GM12878 (cell line): ENCODE results near the gene VSIG10L2. TPM values are rescaled to one million over a fixed set of nuclear protein-coding genes. Genes with fewer than 3 reads are reported as not detected.

ENCODE experiments used
- ATAC-seq: fragments of 200-7000 bp; cut with Tn5 transposase; 3 replicates; pipeline ENCODE4 v1.9.1; 2020; ENCODE audit warnings: mild to moderate bottlenecking, moderate library complexity
- BruUV-seq: library from RNA; stranded (reverse); fragments of 400-500 nt; replicated peaks from 2 replicates; lab custom pipeline; 2021; lab: Mats Ljungman, UMichigan
- CTCF ChIA-PET: fragments of 300-600 bp; sonication (Branson Sonifier 250); formaldehyde crosslinking; extraction: SDS; loops from one replicate; lab custom pipeline; 2021; ENCODE audit warnings: inconsistent platforms; lab: Yijun Ruan, JAX
- POLR2A ChIA-PET: fragments of 350-600 bp; formaldehyde crosslinking; extraction: SDS; loops from one replicate; lab custom pipeline; 2021; ENCODE audit warnings: inconsistent platforms; lab: Charles Lee
- RAD21 ChIA-PET: fragments of 300-600 bp; sonication (Branson Sonifier 250); formaldehyde crosslinking; loops from one replicate; lab custom pipeline; 2023; ENCODE audit warnings: antibody characterized with exemption; ENCODE audit not compliant: unreplicated experiment; lab: Charles Lee
- SMC1A ChIA-PET: fragments of 300-600 bp; sonication (Branson Sonifier 250); formaldehyde crosslinking; loops from one replicate; lab custom pipeline; 2023; ENCODE audit not compliant: unreplicated experiment, uncharacterized antibody; lab: Charles Lee
- DNase-seq: peaks from one replicate; pipeline ENCODE4 v3.0.0-alpha.2; 2011; ENCODE audit warnings: low read depth, low spot score
- FAIRE-seq: peaks from 3 replicates; lab custom pipeline; 2011; peaks lifted over from hg19 to GRCh38; lab: Jason Lieb, UNC
- H2AFZ ChIP-seq: 2 replicates; pipeline ENCODE4 v1.6.0; 2011; ENCODE audit warnings: low read depth, low read length, control low read depth; ENCODE audit not compliant: control insufficient read depth
- H3K27ac ChIP-seq: 2 replicates; pipeline ENCODE4 v1.5.1; 2011; ENCODE audit warnings: control low read depth; ENCODE audit not compliant: control insufficient read depth, insufficient read depth
- H3K27me3 ChIP-seq, 2 experiments: replicated peaks in 1 of 2; 2 replicates each; pipeline versions ENCODE4 v1.6.0 to v1.6.1; 2011; ENCODE audit warnings: low read length in 1 of 2; ENCODE audit not compliant: control insufficient read depth in 2 of 2, insufficient read depth in 2 of 2
- H3K36me3 ChIP-seq, 2 experiments: 2 replicates each; pipeline ENCODE4 v1.5.1; 2011; ENCODE audit warnings: low read length in 1 of 2; ENCODE audit not compliant: control insufficient read depth in 2 of 2, insufficient read depth in 2 of 2
- H3K4me1 ChIP-seq: 2 replicates; pipeline ENCODE4 v1.6.1; 2011; ENCODE audit warnings: mild to moderate bottlenecking, low read length, moderate library complexity, mixed read lengths; ENCODE audit not compliant: control insufficient read depth, insufficient read depth
- H3K4me2 ChIP-seq: 2 replicates; pipeline ENCODE4 v1.6.0; 2011; ENCODE audit warnings: control low read depth; ENCODE audit not compliant: control insufficient read depth, insufficient read depth
- H3K4me3 ChIP-seq: fragments of 200-600 bp; sonication (generic); 2 replicates; pipeline ENCODE4 v1.5.1; 2016
- H3K79me2 ChIP-seq: 2 replicates; pipeline ENCODE4 v1.6.0; 2011; ENCODE audit warnings: low read length; ENCODE audit not compliant: control insufficient read depth, insufficient read depth
- H3K9ac ChIP-seq: 2 replicates; pipeline ENCODE4 v1.8.0; 2011; ENCODE audit warnings: low read length, control low read depth, mixed read lengths; ENCODE audit not compliant: control insufficient read depth, insufficient read depth
- H3K9me3 ChIP-seq: replicated peaks from 3 replicates; pipeline ENCODE4 v1.5.1; 2011; ENCODE audit warnings: mild to moderate bottlenecking, low read length; ENCODE audit not compliant: control insufficient read depth, insufficient read depth
- H4K20me1 ChIP-seq: 2 replicates; pipeline ENCODE4 v1.6.0; 2011; ENCODE audit not compliant: control insufficient read depth, insufficient read depth
- BMI1 ChIP-seq: fragments of 450-650 bp; IDR thresholded peaks from 2 replicates; pipeline ENCODE4 v1.6.1; 2016; ENCODE audit warnings: mild to moderate bottlenecking, moderate library complexity, borderline replicate concordance
- E4F1 ChIP-seq: fragments of 450-650 bp; IDR thresholded peaks from 2 replicates; pipeline ENCODE4 v1.6.1; 2018; ENCODE audit warnings: borderline replicate concordance, mild to moderate bottlenecking; ENCODE audit not compliant: partially characterized antibody
- HDAC6 ChIP-seq: fragments of 200-600 bp; sonication (generic); IDR thresholded peaks from one replicate; pipeline ENCODE4 v1.8.0; 2017; ENCODE audit warnings: antibody characterized with exemption; ENCODE audit not compliant: unreplicated experiment
- NR2F1 ChIP-seq: fragments of 450-650 bp; conservative IDR thresholded peaks from 2 replicates; pipeline ENCODE4 v1.6.1; 2017; ENCODE audit warnings: mild to moderate bottlenecking
- PAX5 ChIP-seq: IDR thresholded peaks from 2 replicates; pipeline ENCODE4 v1.6.1; 2011; ENCODE audit warnings: low read depth, low read length, borderline replicate concordance
- POLR2AphosphoS2 ChIP-seq: IDR thresholded peaks from 2 replicates; pipeline ENCODE4 v1.6.1; 2011; ENCODE audit warnings: low read depth, mild to moderate bottlenecking, low read length, improper control_type of control experiment, moderate library complexity
- ZNF384 ChIP-seq: IDR thresholded peaks from 2 replicates; pipeline ENCODE4 v1.6.1; 2012; ENCODE audit warnings: low read depth, mild to moderate bottlenecking, low read length, improper control_type of control experiment, borderline replicate concordance
- WGBS: methylation state at CpG from one replicate; pipeline ENCODE4 v1.1.6; 2016; ENCODE audit warnings: low lambda C conversion rate; ENCODE audit not compliant: insufficient replicate concordance, insufficient coverage; ENCODE audit errors: missing lambda C conversion rate; 5-methylcytosine and 5-hydroxymethylcytosine counted together
- in situ Hi-C: fragments of 300-500 bp; cut with MboI; formaldehyde crosslinking; loops from 9 replicates; pipeline ENCODE4 v1.14.3; 2018; ENCODE audit warnings: mixed read lengths
- intact Hi-C: fragments of 100-400 bp; cut with micrococcal nuclease; formaldehyde crosslinking; loops from one replicate; pipeline ENCODE4 v1.14.2; 2022; ENCODE audit not compliant: unreplicated experiment
- polyA plus RNA-seq, 11 experiments: library from polyadenylated mRNA; depleted of rRNA in 4 of 11; unstranded in 6 of 11; stranded (reverse) in 5 of 11; fragments of >200 nt; fragmentation: Nextera tagmentation in 4 of 11; fragmentation: Illumina TruSeq in 1 of 11; extraction: Ambion mirVana in 4 of 11; extraction: Trizol in 1 of 11; gene quantifications; 1 replicate in 1 of 11; 2 replicates in 10 of 11; pipeline versions ENCODE4 v1.2.1 to v1.2.3, GENCODE V29; 2011 to 2016; ENCODE audit warnings: inconsistent platforms in 2 of 11, missing spikeins in 2 of 11, low read depth in 1 of 11
- total RNA-seq, 4 experiments: library from RNA; depleted of rRNA in 3 of 4; stranded (reverse); fragments of >200 nt in 3 of 4; fragmentation: Illumina TruSeq in 1 of 4; extraction: Trizol in 1 of 4; gene quantifications; 2 replicates each; pipeline versions ENCODE4 v1.2.1 to v1.2.3, GENCODE V29; 2013 to 2021

The VSIG10L2 gene
- total and polyA plus RNA-seq, 10 of the 15 experiments (the other 5 are each of a cell fraction or from before 2014, with no cell fraction given), result 0.02 TPM; not detected in 9

DNA sequence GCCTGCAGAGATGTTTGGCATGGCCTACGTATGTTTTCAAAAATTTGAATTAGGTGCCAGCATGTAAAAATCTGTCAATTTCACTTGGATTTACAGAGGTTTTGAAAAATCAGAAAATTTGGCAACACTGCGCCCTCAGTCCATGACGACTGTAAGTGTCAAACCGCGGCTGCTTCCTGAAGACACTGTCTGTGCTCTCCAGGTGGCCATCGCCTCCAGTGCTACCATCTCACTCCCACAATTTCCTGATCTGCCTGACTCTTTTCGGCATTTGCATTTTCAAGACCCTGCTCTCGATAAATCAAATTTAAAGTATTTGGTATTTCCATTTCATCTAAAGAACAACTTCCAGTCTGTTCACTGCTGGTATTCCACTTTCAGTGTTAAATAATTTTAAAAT lies 34.6 kb downstream of the VSIG10L2 start:
- in situ Hi-C loops, result no loop called here
- TF ChIP-seq BMI1 (no peak), PAX5 (no peak), ZNF384 (no peak), POLR2AphosphoS2 (no peak), HDAC6 (no peak), NR2F1 (0 out of 2 replicates have a peak, but pooled peaks have one; percentile 29), E4F1 (no peak)
- TF ChIP-seq, all 136 proteins: peak for 1
- 57% methylated on average over 8 of the region's 8 CpGs for WGBS
- CTCF ChIA-PET, result interaction anchor here (1.0 kb wide), 1 partner anchor 45 kb away, joined by 3 read pairs; no protein-coding TSS in a partner anchor
- Histone ChIP-seq H3K4me1 (no peaks in the 10 kb centered on the region), H3K27ac (peak overlapping the region; percentile 22; the same call in 1 of the 2 replicates), H3K4me2 (no peak overlapping the region; the same call in 1 of the 2 replicates), H3K9ac (no peak overlapping the region), H4K20me1 (no peaks in the 10 kb centered on the region), H2AFZ (no peak overlapping the region), H3K79me2 (no peaks in the 10 kb centered on the region), H3K36me3 (no peaks in the 10 kb centered on the region), H3K4me3 (no peak overlapping the region), H3K27me3 (no peaks in the 10 kb centered on the region; a peak in 1 of 4 replicates), H3K9me3 (no peaks in the 10 kb centered on the region)
- FAIRE-seq, result no peak
- intact Hi-C loops, result no loop called here
- RAD21 ChIA-PET, result interaction anchor here (1.0 kb wide), 1 partner anchor 38 kb away, joined by 4 read pairs; no protein-coding TSS in a partner anchor
- DNase-seq, result no peak
- SMC1A ChIA-PET, result interaction anchor here (1.3 to 1.4 kb wide), 2 partner anchors 11 to 37 kb away, joined by 3 to 6 read pairs; no protein-coding TSS in a partner anchor
- peak; percentile 49; the same call in 2 of the 3 replicates for ATAC-seq
- no TSS peak for BruUV-seq
- POLR2A ChIA-PET, result no interaction called here
